Measurements from ENCODE around the gene MYCN. TPM values are rescaled to one million over a fixed set of nuclear protein-coding genes. Genes with fewer than 3 reads are reported as not detected.

MYCN gene
- polyA plus RNA-seq, result not detected

DNA sequence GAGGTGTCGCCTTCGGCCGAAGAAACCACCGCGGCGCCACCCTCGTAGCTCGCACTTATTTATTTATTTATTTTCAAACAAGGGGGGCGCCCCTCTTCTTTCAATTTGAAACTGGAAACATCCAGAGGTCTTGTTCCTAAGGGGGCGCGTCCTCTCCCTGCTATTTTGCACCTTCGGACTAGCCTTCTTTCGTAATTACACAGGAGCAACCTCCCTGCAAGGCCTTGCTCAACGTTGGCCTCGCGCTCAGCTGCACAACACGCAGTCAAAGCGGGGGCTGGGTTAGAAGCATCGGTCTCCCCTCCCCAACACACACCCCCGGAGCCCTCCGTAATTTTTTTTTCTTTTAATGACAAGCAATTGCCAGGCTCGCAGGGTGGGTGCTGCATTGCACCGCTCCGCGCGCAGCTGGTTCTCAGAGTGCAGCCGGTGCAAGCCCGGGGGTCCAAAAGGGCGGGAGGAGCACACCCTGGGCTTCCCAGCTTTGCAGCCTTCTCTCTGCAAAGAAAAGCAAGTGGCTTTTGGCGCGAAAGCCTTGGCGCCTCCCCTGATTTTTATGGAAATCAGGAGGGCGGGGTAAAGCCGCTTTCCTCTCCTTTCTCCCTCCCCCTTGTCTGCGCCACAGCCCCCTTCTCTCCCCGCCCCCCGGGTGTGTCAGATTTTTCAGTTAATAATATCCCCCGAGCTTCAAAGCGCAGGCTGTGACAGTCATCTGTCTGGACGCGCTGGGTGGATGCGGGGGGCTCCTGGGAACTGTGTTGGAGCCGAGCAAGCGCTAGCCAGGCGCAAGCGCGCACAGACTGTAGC, at the start of gene MYCN:
MYCN (plus strand) TSS at position 697 of the 807 bp plus-strand sequence. CDS start 1,515 bp downstream, outside the sequence.
- Mint-ChIP-seq H3K27me3 (ENCODE audit: low read depth in 3 of 3) (peaks cover 12 to 30% (median 13%) of the 10 kb centered on the region in 3 donors), H3K4me3 (peak within 1 kb of the TSS; percentile 47 to 68 (median 60)), H3K27ac (no peak within 1 kb of the TSS), H3K9me3 (peaks cover 0 to 2% (median 0%) of the 10 kb centered on the region in 6 donors), H3K4me1 (peaks cover 15 to 27% of the 10 kb centered on the region in 2 donors), H3K36me3 (peaks cover 0 to 3% (median 0%) of the 10 kb centered on the region in 3 donors)
- DNase-seq, result no peak

DNA sequence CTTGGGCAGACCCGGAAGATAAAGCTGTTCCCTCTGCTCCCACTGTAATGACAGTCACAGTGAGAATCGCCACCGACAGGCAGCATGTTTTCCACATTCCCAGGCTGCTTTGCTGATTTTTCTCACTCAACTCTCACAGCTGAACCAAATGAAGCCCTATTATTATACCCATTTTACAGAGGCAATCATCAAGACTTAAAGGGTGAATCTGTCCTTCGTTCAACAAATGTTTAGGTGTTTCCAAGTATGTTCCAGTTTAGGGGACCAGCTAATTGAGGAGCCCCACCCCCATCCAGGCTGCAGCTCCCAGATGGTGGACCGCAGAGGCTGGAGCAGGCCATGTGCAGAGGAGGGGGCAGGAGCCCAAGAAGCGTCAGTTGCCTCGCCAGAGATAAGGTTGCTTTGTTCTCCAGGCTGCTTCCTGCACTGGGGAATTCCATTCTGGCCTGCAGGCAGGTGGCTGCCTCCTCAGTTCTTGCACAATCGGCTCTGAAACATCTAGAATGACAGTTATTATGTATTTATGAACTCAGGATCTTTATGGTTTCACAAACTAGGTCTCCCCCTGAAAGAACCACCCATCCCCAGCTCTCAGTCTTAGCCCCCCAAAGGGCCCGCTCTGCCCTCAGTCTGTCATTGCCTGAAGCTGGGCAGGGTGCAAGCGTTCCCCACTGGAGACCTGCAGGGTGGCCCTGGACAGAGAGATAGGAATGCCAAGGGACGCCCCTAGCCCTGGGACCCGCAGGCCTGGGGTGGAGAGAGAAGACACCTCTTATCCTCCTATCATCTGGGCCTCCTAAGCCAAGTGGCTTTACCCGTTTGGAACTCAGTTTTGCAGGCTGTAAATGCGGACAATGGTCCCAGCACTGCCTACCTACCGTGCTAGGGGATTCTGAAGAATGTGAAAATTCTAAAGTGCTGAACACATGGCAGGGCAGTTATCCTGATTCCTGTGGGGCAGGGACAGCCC, 49.1 kb upstream of the MYCN start:
- H3K9me3 Mint-ChIP-seq, result no peaks in the 10 kb centered on the region
- H3K4me1 Mint-ChIP-seq, result no peaks in the 10 kb centered on the region
- peaks cover 0 to 3% (median 0%) of the 10 kb centered on the region in 3 donors for H3K27me3 Mint-ChIP-seq (ENCODE audit: low read depth in 3 of 3)
- no peak overlapping the region for H3K4me3 Mint-ChIP-seq
- H3K27ac Mint-ChIP-seq, result no peak overlapping the region
- no peaks in the 10 kb centered on the region for H3K36me3 Mint-ChIP-seq
- DNase-seq, result no peak

DNA sequence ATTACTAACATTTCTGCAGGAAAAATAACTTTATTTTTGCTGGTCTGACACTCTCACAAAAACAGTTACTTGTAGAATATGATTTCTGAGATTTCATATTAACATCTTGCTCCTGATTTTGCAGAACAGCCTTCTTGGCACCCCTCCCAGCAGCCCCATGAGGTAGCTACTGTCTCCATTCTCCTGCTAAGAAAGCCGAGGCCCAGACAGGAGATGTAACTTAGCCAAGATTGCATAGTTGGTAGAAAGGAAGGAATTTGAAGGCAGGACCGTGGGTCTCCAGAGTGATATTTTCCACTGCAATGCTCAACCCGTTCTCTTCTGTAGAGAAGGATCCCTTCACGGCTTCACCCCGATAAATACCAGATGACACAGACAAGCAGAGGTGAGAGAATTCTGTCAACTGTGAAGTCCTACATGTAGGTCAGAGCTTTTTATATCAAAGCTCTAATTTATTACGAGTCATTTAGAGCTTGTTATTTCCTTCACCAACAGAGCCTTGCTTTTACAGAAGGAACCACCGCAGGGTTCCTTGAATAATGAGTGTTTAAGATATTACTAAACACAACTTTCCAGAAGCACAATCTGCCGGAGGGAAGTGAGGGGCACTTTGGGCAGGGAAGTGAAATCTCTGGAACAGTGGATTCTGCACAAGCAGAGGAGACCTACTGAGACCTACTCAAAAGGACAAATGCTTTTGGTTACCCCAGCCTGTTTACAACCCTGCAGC, 48.0 kb upstream of the MYCN start:
- DNase-seq, result no peak
- Mint-ChIP-seq H3K9me3 (peaks cover 0 to 4% (median 0%) of the 10 kb centered on the region in 6 donors), H3K27me3 (ENCODE audit: low read depth in 3 of 3) (peaks cover 0 to 3% (median 0%) of the 10 kb centered on the region in 3 donors), H3K4me1 (no peaks in the 10 kb centered on the region), H3K27ac (no peak overlapping the region), H3K36me3 (no peaks in the 10 kb centered on the region), H3K4me3 (no peak overlapping the region)

DNA sequence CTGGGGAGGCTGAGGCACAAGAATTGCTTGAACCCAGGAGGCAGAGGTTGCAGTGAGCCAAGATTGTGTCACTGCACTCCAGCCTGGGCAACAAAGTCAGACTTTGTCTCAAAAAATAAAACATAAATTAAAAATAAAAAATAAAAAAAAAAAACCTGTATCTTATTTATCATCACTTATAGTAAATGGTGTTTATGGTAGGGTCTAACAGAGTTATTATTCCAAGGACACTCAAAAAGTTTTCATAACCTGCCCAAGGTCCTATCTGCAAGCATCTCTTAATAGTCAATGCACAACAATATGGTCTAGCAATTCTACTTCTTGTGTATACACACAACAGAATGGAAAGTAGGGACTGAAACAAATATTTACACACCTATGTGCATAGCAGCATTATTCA, 47.3 kb upstream of the MYCN start:
- Mint-ChIP-seq H3K9me3 (peaks cover 0 to 7% (median 4%) of the 10 kb centered on the region in 6 donors), H3K27me3 (ENCODE audit: low read depth in 3 of 3) (peaks cover 0 to 3% (median 0%) of the 10 kb centered on the region in 3 donors), H3K36me3 (no peaks in the 10 kb centered on the region), H3K4me1 (no peaks in the 10 kb centered on the region), H3K4me3 (no peak overlapping the region), H3K27ac (no peak overlapping the region)
- DNase-seq, result no peak

DNA sequence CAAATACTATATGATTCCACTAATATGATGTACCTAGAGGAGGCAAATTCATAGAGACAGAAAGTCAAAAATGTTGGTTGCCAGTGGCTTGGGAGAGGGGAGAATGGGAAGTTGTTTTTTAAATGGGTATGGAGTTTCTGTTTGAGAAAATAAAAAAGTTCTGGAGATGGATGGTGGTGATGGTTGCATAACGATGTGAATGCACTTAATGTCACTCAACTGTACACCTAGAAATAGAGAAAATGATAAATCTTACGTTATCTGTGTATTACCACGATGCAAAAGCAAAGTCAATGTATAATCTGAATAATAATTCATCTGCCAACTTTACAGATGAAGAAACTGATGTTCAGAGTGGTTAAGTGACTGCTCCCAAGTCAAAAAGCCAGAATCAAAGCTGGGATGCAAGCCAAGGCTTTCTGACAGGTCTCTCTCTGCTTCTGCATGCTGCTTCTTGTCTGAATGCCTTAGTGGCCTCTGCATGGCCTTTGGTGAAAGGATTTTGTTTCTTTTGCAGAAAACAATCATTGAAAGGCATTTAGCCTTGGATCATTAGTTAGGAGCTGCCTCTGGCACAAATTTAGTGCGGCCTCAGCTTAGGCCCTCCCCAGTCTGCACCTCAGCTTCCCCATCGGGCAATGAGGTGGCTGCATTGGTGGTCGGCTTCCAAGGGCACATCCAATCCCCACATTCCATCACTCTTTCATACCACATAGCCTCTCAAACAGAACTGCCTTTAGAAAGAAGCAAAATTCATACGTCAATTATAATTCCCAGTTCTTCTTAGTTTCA, 46.5 kb upstream of the MYCN start:
- H3K9me3 Mint-ChIP-seq, result peaks cover 0 to 9% (median 5%) of the 10 kb centered on the region in 6 donors
- no peak overlapping the region for H3K4me3 Mint-ChIP-seq
- no peaks in the 10 kb centered on the region for H3K4me1 Mint-ChIP-seq
- no peak for DNase-seq
- H3K36me3 Mint-ChIP-seq, result no peaks in the 10 kb centered on the region
- peaks cover 0 to 3% (median 0%) of the 10 kb centered on the region in 3 donors for H3K27me3 Mint-ChIP-seq (ENCODE audit: low read depth in 3 of 3)
- H3K27ac Mint-ChIP-seq, result no peak overlapping the region

DNA sequence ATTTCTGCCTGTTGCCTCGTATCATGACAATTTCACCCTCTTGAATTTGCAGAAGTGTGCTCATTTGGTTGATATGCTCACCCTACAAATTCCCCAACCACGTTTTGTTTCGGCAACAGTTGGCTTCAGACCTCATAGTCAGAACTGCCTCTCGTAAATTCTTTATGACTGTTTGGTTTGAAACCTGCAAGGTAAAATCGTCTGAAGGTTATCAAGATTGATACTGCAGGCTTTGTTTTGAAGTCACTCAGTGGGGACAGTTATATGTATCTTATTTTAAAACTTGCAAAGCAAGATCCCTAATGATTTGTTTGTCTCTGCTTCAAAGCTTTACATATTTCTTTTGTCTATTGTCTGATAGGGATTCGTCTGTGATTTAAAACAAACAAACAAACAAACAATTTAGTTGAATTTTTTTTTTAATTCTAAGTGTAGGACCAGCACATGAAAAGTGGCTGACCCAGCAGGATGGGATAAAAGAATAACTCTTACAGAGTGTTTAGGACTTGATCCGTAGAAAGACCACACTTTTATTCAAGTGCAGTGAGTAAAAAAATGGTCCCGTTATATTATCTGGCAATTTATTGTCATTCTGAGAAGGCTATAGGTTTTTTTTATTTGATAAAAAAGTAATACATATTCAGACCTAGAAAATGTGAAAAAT, 45.7 kb upstream of the MYCN start:
- Mint-ChIP-seq H3K27ac (no peak overlapping the region), H3K4me1 (no peaks in the 10 kb centered on the region), H3K36me3 (no peaks in the 10 kb centered on the region)

DNA sequence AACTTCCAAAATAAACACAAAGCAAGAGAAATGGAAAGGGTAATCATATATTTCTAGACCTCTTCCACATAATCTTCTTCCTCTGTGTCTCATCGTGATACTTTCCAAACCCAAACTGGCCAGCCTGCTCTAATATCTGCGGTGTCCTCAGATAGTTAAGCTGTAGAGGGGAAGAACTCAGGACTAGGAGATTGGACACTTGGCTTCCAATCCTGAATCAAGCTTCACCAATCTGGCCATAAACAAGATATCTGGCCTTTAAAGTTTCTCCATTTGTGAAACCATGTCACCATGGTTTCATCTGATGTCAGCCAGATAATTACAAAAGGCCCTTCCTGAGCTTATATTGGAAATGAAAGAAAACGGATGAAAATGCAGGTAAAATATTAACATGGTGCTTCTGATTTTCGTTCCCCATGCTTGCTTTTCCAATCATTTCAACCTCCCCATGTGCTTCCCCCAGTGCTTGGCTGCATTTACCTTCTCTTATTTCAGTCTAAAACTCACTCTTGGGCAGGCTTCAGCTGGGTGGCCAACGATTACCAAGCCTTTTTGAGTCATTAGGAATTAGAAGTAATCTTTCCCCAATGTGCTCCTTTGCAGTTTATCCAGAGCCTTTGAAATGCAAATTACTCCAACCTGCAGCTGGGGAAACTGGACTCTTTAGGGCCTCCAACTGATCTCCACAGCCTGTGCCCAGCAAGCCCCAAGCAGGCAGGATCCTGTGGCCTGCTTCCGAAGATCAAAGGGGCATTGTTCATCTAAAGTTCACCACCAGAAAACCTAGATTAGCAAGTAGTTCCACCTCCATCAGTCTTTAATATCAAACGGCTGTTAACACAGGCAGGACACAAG, 44.5 kb upstream of the MYCN start:
- Mint-ChIP-seq H3K27ac (no peak overlapping the region), H3K4me3 (no peak overlapping the region), H3K36me3 (no peaks in the 10 kb centered on the region), H3K4me1 (no peaks in the 10 kb centered on the region), H3K27me3 (ENCODE audit: low read depth in 3 of 3) (peaks cover 0 to 4% (median 0%) of the 10 kb centered on the region in 3 donors), H3K9me3 (peaks cover 0 to 9% (median 6%) of the 10 kb centered on the region in 6 donors)
- DNase-seq, result no peak

More for the DNA sequence above, 45.7 kb upstream of the MYCN start:
- H3K4me3 Mint-ChIP-seq, result no peak overlapping the region
- DNase-seq, result no peak
- H3K27me3 Mint-ChIP-seq (ENCODE audit: low read depth in 3 of 3), result peaks cover 0 to 4% (median 0%) of the 10 kb centered on the region in 3 donors
- peaks cover 0 to 9% (median 5%) of the 10 kb centered on the region in 6 donors for H3K9me3 Mint-ChIP-seq

DNA sequence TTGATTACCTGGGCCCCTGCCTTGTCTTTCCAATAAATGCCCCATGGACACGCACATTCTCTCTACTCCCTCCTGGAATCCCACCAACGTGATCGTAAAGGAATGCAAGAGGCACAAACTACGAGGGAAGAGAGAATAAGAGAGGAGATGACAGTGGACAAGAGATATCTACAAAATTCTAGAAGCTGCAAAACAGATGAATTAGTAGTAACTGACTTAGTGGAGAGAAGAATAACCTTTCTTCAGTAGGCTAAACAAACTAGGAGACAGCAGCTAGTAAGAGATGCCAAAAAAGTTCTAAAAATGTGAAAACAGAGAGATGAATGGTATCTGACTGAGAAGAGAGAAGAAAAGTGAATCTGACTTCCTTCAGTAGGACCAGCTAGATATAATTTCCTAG, 43.5 kb upstream of the MYCN start:
- Mint-ChIP-seq H3K4me1 (no peaks in the 10 kb centered on the region), H3K27me3 (ENCODE audit: low read depth in 3 of 3) (peaks cover 0 to 4% (median 2%) of the 10 kb centered on the region in 3 donors), H3K36me3 (no peaks in the 10 kb centered on the region), H3K9me3 (peaks cover 0 to 15% (median 6%) of the 10 kb centered on the region in 6 donors), H3K27ac (no peak overlapping the region), H3K4me3 (no peak overlapping the region)
- DNase-seq, result no peak

DNA sequence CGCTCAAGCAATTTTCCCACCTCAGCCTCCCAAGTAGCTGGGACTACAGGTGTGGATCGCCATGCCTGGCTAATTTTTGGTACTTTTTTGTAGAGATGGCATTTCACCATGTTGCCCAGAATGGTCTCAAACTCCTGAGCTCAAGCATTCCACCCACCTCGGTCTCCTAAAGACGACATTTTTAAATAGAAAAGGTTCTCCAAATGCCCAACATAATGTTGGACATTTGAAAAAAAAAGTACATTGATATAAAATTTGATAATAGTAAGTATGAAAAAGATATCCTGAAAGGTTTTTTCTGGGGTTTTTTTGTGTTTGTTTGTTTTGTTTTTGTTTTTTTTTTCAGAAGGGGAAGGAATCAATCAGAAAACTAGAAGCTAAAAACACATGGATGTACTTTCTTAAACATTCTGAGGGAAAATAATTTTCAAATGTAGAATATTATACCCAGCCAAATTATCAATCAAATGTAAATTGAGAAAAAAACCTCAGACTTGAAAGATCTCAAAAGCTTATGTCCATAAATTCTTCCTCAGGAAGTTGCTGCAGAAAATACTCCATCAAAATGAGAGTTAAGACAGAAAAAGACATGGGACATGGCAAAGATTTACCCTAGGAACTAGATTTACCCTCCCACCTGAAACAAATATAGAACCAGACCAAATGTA, 42.8 kb upstream of the MYCN start:
- Mint-ChIP-seq H3K27me3 (ENCODE audit: low read depth in 3 of 3) (peaks cover 0 to 3% (median 2%) of the 10 kb centered on the region in 3 donors), H3K9me3 (peaks cover 0 to 15% (median 6%) of the 10 kb centered on the region in 6 donors), H3K36me3 (no peaks in the 10 kb centered on the region), H3K27ac (no peak overlapping the region), H3K4me1 (no peaks in the 10 kb centered on the region), H3K4me3 (no peak overlapping the region)
- DNase-seq, result no peak

DNA sequence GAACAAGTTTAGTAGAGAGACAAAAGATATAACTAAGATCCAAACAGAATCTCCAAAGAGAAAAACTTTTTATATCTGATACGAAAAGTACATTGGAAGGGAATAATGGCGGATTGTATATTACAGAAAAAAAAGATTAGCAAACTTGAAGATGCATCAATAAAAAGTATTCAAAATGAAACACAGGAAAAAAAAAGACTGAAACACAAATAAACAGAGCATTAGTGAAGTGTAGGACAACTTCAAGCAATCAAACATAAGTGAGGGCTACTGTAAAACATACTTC, 41.1 kb upstream of the MYCN start:
- H3K27ac Mint-ChIP-seq, result no peak overlapping the region
- H3K4me1 Mint-ChIP-seq, result no peaks in the 10 kb centered on the region
- H3K36me3 Mint-ChIP-seq, result no peaks in the 10 kb centered on the region
- H3K27me3 Mint-ChIP-seq (ENCODE audit: low read depth in 3 of 3), result peaks cover 0 to 4% (median 2%) of the 10 kb centered on the region in 3 donors
- no peak overlapping the region for H3K4me3 Mint-ChIP-seq
- peaks cover 0 to 15% (median 6%) of the 10 kb centered on the region in 6 donors for H3K9me3 Mint-ChIP-seq
- no peak for DNase-seq

DNA sequence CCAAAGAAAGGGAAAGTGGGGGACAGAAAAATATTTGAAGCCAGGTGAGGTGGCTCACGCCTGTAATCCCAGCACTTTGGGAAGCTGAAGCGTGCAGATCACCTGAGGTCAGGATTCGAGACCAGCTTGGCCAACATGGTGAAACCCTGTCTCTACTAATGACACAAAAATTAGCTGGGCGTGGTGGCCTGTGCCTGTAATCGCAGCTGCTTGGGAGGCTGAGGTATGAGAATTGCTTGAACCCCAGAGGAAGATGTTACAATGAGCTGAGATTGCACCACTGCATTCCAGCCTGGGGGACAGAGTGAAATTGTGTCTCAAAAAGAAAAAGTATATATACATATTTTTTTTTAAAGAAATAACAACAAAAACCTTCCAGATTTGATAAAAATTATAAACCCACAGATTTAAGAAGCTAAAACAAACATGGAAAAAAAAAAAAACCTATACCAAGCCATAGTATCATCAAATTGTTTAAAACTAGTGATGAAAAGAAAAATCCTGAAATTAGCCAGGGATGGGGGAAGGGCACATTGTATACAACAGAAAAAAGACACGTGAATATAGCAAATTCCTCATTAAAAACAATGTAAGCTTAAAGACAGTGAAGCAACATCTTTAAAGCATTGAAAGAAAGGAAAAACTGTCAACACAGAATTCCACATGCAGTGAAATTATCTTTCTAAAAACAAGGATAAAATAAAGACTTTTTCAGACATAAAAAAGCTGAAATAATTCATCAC, 40.4 kb upstream of the MYCN start:
- Mint-ChIP-seq H3K36me3 (no peaks in the 10 kb centered on the region), H3K4me1 (no peaks in the 10 kb centered on the region), H3K4me3 (no peak overlapping the region), H3K27me3 (ENCODE audit: low read depth in 3 of 3) (peaks cover 0 to 5% (median 2%) of the 10 kb centered on the region in 3 donors), H3K27ac (no peak overlapping the region), H3K9me3 (peaks cover 0 to 15% (median 6%) of the 10 kb centered on the region in 6 donors)
- no peak for DNase-seq
